Endothelial cell of umbilical vein (primary cell): Measurements from ENCODE around the gene GTF2IRD1. TPM values are rescaled to one million over a fixed set of nuclear protein-coding genes. Genes with fewer than 3 reads are reported as not detected.

ENCODE experiments used
- BruUV-seq: library from RNA; stranded (reverse); fragments of 400-500 nt; replicated peaks from 2 replicates; lab custom pipeline; 2021; lab: Mats Ljungman, UMichigan
- CTCF ChIA-PET: fragments of 300-600, 350-600 bp; sonication (Branson Sonifier 250); formaldehyde crosslinking; loops from one replicate; lab custom pipeline; 2021; ENCODE audit warnings: antibody characterized with exemption, inconsistent platforms; lab: Charles Lee
- POLR2A ChIA-PET: fragments of 300-600, 350-600 bp; sonication (Branson Sonifier 250); formaldehyde crosslinking; loops from one replicate; lab custom pipeline; 2021; ENCODE audit warnings: antibody characterized with exemption, inconsistent platforms; lab: Charles Lee
- DNase-seq: peaks from one replicate; pipeline ENCODE4 v3.0.0-alpha.2; 2011; ENCODE audit warnings: low read depth, low spot score
- FAIRE-seq: peaks from 2 replicates; lab custom pipeline; 2011; peaks lifted over from hg19 to GRCh38; lab: Jason Lieb, UNC
- H2AFZ ChIP-seq: 2 replicates; pipeline ENCODE4 v1.6.0; 2012; ENCODE audit warnings: low read depth, low read length, control low read depth, inconsistent platforms
- H3K27ac ChIP-seq: 2 replicates; pipeline ENCODE4 v1.5.1; 2011; ENCODE audit warnings: low read depth, mild to moderate bottlenecking, control low read depth, low read length, moderate library complexity; ENCODE audit not compliant: insufficient read depth
- H3K27me3 ChIP-seq, 2 experiments: 2 replicates each; pipeline versions ENCODE4 v1.6.0 to v1.6.1; 2011; ENCODE audit warnings: low read length in 2 of 2, mixed read lengths in 1 of 2; ENCODE audit not compliant: control insufficient read depth in 2 of 2, insufficient read depth in 2 of 2
- H3K36me3 ChIP-seq, 2 experiments: 2 replicates in 1 of 2; 3 replicates in 1 of 2; pipeline ENCODE4 v1.5.1; 2011; ENCODE audit warnings: low read length in 2 of 2, mild to moderate bottlenecking in 1 of 2, moderate library complexity in 1 of 2; ENCODE audit not compliant: control insufficient read depth in 2 of 2, insufficient read depth in 2 of 2; ENCODE audit errors: extremely low read depth in 1 of 2
- H3K4me1 ChIP-seq: 3 replicates; pipeline ENCODE4 v1.5.1; 2011; ENCODE audit warnings: mild to moderate bottlenecking, low read length; ENCODE audit not compliant: control insufficient read depth, insufficient read depth; ENCODE audit errors: extremely low read depth
- H3K4me2 ChIP-seq: 2 replicates; pipeline ENCODE4 v1.6.1; 2011; ENCODE audit warnings: low read length, control low read depth, mixed read lengths; ENCODE audit not compliant: insufficient read depth
- H3K4me3 ChIP-seq, 3 experiments: fragments of 200-600 bp in 1 of 3; sonication (generic), shearing (Covaris generic) in 1 of 3; replicated peaks in 1 of 3; 2 replicates each; pipeline ENCODE4 v1.5.1; 2011 to 2016; ENCODE audit warnings: control low read depth in 3 of 3, low read length in 3 of 3, mild to moderate bottlenecking in 2 of 3, inconsistent platforms in 1 of 3, low read depth in 1 of 3, moderate library complexity in 1 of 3; ENCODE audit not compliant: insufficient read depth in 1 of 3
- H3K79me2 ChIP-seq: 2 replicates; pipeline ENCODE4 v1.6.0; 2012; ENCODE audit warnings: low read length, inconsistent platforms; ENCODE audit not compliant: control insufficient read depth, insufficient read depth
- H3K9ac ChIP-seq: replicated peaks from 2 replicates; pipeline ENCODE3; 2011; ENCODE audit warnings: low read length, control low read depth; ENCODE audit not compliant: insufficient read depth; ENCODE audit errors: extremely low read depth
- H3K9me1 ChIP-seq: replicated peaks from 3 replicates; pipeline ENCODE4 v1.6.0; 2011; ENCODE audit warnings: mild to moderate bottlenecking, low read length; ENCODE audit not compliant: control insufficient read depth, insufficient read depth; ENCODE audit errors: extremely low read depth
- H3K9me3 ChIP-seq: replicated peaks from 2 replicates; pipeline ENCODE4 v1.5.1; 2012; ENCODE audit warnings: low read length, inconsistent platforms; ENCODE audit not compliant: control insufficient read depth, insufficient read depth
- H4K20me1 ChIP-seq: replicated peaks from 2 replicates; pipeline ENCODE3; 2011; ENCODE audit warnings: mild to moderate bottlenecking, low read length; ENCODE audit not compliant: control insufficient read depth, insufficient read depth; ENCODE audit errors: extremely low read depth
- EZH2 ChIP-seq: IDR thresholded peaks from 2 replicates; pipeline ENCODE4 v1.6.1; 2012; ENCODE audit warnings: borderline replicate concordance, low read depth, mild to moderate bottlenecking, moderate library complexity, low read length, inconsistent platforms; ENCODE audit not compliant: severe bottlenecking
- FOS ChIP-seq: IDR thresholded peaks from 2 replicates; pipeline ENCODE4 v1.6.1; 2011; ENCODE audit warnings: mild to moderate bottlenecking, low read length, moderate library complexity, borderline replicate concordance; ENCODE audit not compliant: insufficient read depth
- GATA2 ChIP-seq: IDR thresholded peaks from 2 replicates; pipeline ENCODE4 v1.7.0; 2011; ENCODE audit warnings: low read depth, mild to moderate bottlenecking, moderate library complexity, mixed read lengths, low read length; ENCODE audit not compliant: insufficient read length, insufficient read depth
- JUN ChIP-seq: IDR thresholded peaks from 2 replicates; pipeline ENCODE4 v1.6.1; 2011; ENCODE audit warnings: borderline replicate concordance, low read depth; ENCODE audit not compliant: insufficient read length, insufficient read depth
- MYC ChIP-seq: IDR thresholded peaks from one replicate; pipeline ENCODE4 v1.6.1; 2011; ENCODE audit warnings: mild to moderate bottlenecking, low read depth, low read length
- POLR2A ChIP-seq: IDR thresholded peaks from 2 replicates; pipeline ENCODE4 v1.6.1; 2012; ENCODE audit warnings: low read depth, mild to moderate bottlenecking, control low read depth, low read length
- POLR2AphosphoS5 ChIP-seq: IDR thresholded peaks from 2 replicates; pipeline ENCODE4 v1.6.1; 2012; ENCODE audit warnings: low read depth, mild to moderate bottlenecking, control low read depth, low read length, moderate library complexity; ENCODE audit not compliant: insufficient read depth
- dilution Hi-C: fragments of 300-500 bp; cut with MboI; formaldehyde crosslinking; loops from one replicate; pipeline ENCODE4 v1.15.0; 2019; ENCODE audit warnings: low sequenced_read_pairs; ENCODE audit not compliant: extremely low pct_ligation_motif_present
- intact Hi-C: fragments of 100-400 bp; cut with micrococcal nuclease; formaldehyde crosslinking; loops from one replicate; pipeline ENCODE4 v1.10.0; 2022
- polyA plus RNA-seq, 4 experiments: library from polyadenylated mRNA; depleted of rRNA in 3 of 4; stranded (reverse) in 3 of 4; unstranded in 1 of 4; fragments of >200 nt; gene quantifications; 2 replicates each; pipeline versions ENCODE4 v1.2.1 to v1.2.3, GENCODE V29; 2011 to 2012; ENCODE audit warnings: missing spikeins in 1 of 4
- total RNA-seq: library from RNA; stranded (reverse); gene quantifications from 2 replicates; pipeline ENCODE4 v1.2.3, GENCODE V29; 2021
- TF ChIP-seq, protein P1 (sequence below), 2 donors: IDR thresholded peaks; 1 replicate in 1 of 2; 2 replicates in 1 of 2; pipeline ENCODE4 v1.5.1; 2011; ENCODE audit warnings: low read length in 2 of 2, mild to moderate bottlenecking in 2 of 2, moderate library complexity in 2 of 2, control low read depth in 1 of 2, inconsistent platforms in 1 of 2, low read depth in 1 of 2; ENCODE audit not compliant: insufficient read depth in 1 of 2; ENCODE audit errors: extremely low read depth in 1 of 2
- TF ChIP-seq, protein P2 (sequence below): IDR thresholded peaks from 2 replicates; pipeline ENCODE4 v1.6.1; 2011; ENCODE audit not compliant: insufficient read depth, insufficient read length

GTF2IRD1 gene
- total and polyA plus RNA-seq, 2 donors (not counting 3 experiments of a cell fraction or from before 2014, with no cell fraction given) = 14.2 to 24.2 TPM

DNA sequence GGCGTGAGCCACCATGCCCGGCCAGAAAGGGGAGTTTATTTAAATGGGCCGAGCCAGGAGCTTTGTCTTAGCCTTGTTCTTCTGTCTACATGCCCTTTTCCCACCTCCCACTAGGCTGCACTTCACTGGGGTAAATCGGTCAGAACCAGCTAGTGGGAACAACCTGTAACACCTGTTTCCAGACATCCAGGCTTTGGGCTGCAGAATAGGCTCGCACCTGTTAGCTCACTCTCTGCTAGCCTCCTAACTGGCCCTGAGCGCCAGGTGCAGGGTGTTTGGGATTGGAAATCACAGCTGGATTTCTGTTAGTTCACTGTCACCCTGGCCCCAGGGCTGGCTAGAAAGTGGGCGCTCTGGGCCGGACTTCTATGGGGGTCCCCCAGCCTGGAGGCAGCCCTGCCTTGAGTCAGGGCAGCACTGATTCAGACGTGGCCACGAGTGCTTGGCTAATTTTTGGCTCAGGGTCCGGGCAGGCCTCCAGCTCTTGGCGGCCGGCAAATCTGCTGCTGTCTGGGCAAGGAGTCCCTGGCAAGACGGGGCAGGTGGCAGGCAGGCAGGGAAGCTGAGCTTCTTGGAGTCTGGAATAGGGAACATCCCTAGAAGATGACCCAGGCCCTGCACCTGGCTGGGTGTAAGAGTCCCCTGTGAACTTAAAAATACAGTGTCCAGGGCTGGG, 48.6 kb downstream of the GTF2IRD1 start:
- H3K4me2 ChIP-seq = no peak overlapping the region
- dilution Hi-C loops = no loop called here
- FAIRE-seq (no peak), DNase-seq (no peak)
- H3K4me1 ChIP-seq = no peaks in the 10 kb centered on the region
- H3K9me1 ChIP-seq = no peaks in the 10 kb centered on the region
- TF ChIP-seq, protein P1, sequence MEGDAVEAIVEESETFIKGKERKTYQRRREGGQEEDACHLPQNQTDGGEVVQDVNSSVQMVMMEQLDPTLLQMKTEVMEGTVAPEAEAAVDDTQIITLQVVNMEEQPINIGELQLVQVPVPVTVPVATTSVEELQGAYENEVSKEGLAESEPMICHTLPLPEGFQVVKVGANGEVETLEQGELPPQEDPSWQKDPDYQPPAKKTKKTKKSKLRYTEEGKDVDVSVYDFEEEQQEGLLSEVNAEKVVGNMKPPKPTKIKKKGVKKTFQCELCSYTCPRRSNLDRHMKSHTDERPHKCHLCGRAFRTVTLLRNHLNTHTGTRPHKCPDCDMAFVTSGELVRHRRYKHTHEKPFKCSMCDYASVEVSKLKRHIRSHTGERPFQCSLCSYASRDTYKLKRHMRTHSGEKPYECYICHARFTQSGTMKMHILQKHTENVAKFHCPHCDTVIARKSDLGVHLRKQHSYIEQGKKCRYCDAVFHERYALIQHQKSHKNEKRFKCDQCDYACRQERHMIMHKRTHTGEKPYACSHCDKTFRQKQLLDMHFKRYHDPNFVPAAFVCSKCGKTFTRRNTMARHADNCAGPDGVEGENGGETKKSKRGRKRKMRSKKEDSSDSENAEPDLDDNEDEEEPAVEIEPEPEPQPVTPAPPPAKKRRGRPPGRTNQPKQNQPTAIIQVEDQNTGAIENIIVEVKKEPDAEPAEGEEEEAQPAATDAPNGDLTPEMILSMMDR (IDR thresholded peaks at IDR 0.05; ENCODE audit: extremely low read depth in 1 of 2, insufficient read depth in 1 of 2, low read depth in 1 of 2, low read length in 2 of 2) = no peak
- TF ChIP-seq POLR2AphosphoS5 (no peak), GATA2 (no peak), MYC (no peak), EZH2 (no peak), POLR2A (no peak), JUN (no peak), FOS (no peak)
- TF ChIP-seq, protein P2, sequence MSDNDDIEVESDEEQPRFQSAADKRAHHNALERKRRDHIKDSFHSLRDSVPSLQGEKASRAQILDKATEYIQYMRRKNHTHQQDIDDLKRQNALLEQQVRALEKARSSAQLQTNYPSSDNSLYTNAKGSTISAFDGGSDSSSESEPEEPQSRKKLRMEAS = no peak
- no peak overlapping the region for H3K4me3 ChIP-seq
- no peak overlapping the region for H3K9ac ChIP-seq
- no peak overlapping the region for H3K27ac ChIP-seq
- H3K9me3 ChIP-seq = no peaks in the 10 kb centered on the region
- ChIA-PET POLR2A (no interaction called here), CTCF (interaction anchor here (1.0 to 1.5 kb wide), 2 partner anchors 24 to 296 kb away, joined by 3 read pairs; no protein-coding TSS in a partner anchor)
- no peak overlapping the region for H2AFZ ChIP-seq
- H3K27me3 ChIP-seq = no peaks in the 10 kb centered on the region
- intact Hi-C loops = no loop called here
- BruUV-seq = no TSS peak
- no peaks in the 10 kb centered on the region for H4K20me1 ChIP-seq
- no peaks in the 10 kb centered on the region for H3K79me2 ChIP-seq
- no peaks in the 10 kb centered on the region for H3K36me3 ChIP-seq
